ENCODE measurements around the gene FAM47E. TPM values are rescaled to one million over a fixed set of nuclear protein-coding genes. Genes with fewer than 3 reads are reported as not detected.
A peak's percentile ranks its signal among the peaks of the same experiment; 100 is the strongest.

FAM47E gene
- total and polyA plus RNA-seq, 2 of the 13 experiments (the other 11 are each of a cell fraction or from before 2014, with no cell fraction given), result 0.33 to 0.66 TPM

GRCh38 chr4:76213415-76214176, 37.9 kb upstream of the FAM47E start, which contains the start of gene SCARB2 (continued):
- TF ChIP-seq ZBTB37 (CRISPR knock-in tag; IDR thresholded peaks at IDR 0.05), result no peak
- TF ChIP-seq FLYWCH1 (CRISPR knock-in tag; IDR thresholded peaks at IDR 0.05), result no peak; the same call in 1 of the 2 replicates
- no peak for TF ChIP-seq CBX2 (IDR thresholded peaks at IDR 0.05; ENCODE audit: low read depth, low read length)
- no peak for TF ChIP-seq CBX2 (CRISPR knock-in tag; IDR thresholded peaks at IDR 0.05; ENCODE audit: low read depth)
- no peak for TF ChIP-seq ZC3H4 (CRISPR knock-in tag; IDR thresholded peaks at IDR 0.05; ENCODE audit: borderline replicate concordance)
- TF ChIP-seq GATAD1 (CRISPR knock-in tag; IDR thresholded peaks at IDR 0.05), result no peak; the same call in 1 of the 2 replicates
- TF ChIP-seq ELF3 (CRISPR knock-in tag; IDR thresholded peaks at IDR 0.05), result peak; percentile 45; the same call in 1 of the 2 replicates
- TF ChIP-seq ZNF33B (CRISPR knock-in tag; IDR thresholded peaks at IDR 0.05), result peak; percentile 51; the same call in 1 of the 2 replicates
- no peak for TF ChIP-seq ZNF432 (CRISPR knock-in tag; IDR thresholded peaks at IDR 0.05; ENCODE audit: borderline replicate concordance)
- TF ChIP-seq GLMP (CRISPR knock-in tag; IDR thresholded peaks at IDR 0.05; ENCODE audit: borderline replicate concordance), result no peak
- TF ChIP-seq LRRFIP1 (CRISPR knock-in tag; conservative IDR thresholded peaks at IDR 0.05), result no peak
- TF ChIP-seq ZFP1 (CRISPR knock-in tag; IDR thresholded peaks at IDR 0.05), result no peak
- no peak for TF ChIP-seq ZSCAN30 (CRISPR knock-in tag; IDR thresholded peaks at IDR 0.05)
- TF ChIP-seq HDAC1 (CRISPR knock-in tag; IDR thresholded peaks at IDR 0.05), result no peak
- no peak for TF ChIP-seq ZNF790 (CRISPR knock-in tag; IDR thresholded peaks at IDR 0.05; ENCODE audit: borderline replicate concordance)
- TF ChIP-seq JUN (CRISPR knock-in tag; IDR thresholded peaks at IDR 0.05), result no peak
- TF ChIP-seq KAT2B (IDR thresholded peaks at IDR 0.05; ENCODE audit: borderline replicate concordance, low read depth, low read length), result no peak
- TF ChIP-seq REST (IDR thresholded peaks at IDR 0.05; ENCODE audit: borderline replicate concordance in 1 of 2, low read depth in 1 of 2, low read length in 2 of 2), result peak in 1 of 2 experiments; percentile 30; a peak in 1 of 4 replicates
- TF ChIP-seq LBX2 (CRISPR knock-in tag; IDR thresholded peaks at IDR 0.05; ENCODE audit: borderline replicate concordance), result peak; percentile 32; the same call in 1 of the 2 replicates
- no peak for TF ChIP-seq ZNF225 (CRISPR knock-in tag; IDR thresholded peaks at IDR 0.05)
- peak; percentile 27; the same call in 1 of the 2 replicates for TF ChIP-seq RFXAP (CRISPR knock-in tag; IDR thresholded peaks at IDR 0.05; ENCODE audit: borderline replicate concordance)
